Activated T-cell treated with anti-CD3 and anti-CD28 coated beads, Interleukin-2, amount 50 U/mL, for 48 hours (primary cell): Measurements from ENCODE around the gene MCEMP1.

Experiments
- DNase-seq, 2 experiments: peaks; one replicate each; pipeline ENCODE4 v3.0.0-alpha.2; 2020

MCEMP1 gene

GRCh38 chr19:7672522-7672921 lies 4.4 kb upstream of the MCEMP1 start:
- DNase-seq, result no peak

GRCh38 chr19:7674010-7675005 lies 2.6 kb upstream of the MCEMP1 start:
- peak; percentile 59 to 67 for DNase-seq

DNA sequence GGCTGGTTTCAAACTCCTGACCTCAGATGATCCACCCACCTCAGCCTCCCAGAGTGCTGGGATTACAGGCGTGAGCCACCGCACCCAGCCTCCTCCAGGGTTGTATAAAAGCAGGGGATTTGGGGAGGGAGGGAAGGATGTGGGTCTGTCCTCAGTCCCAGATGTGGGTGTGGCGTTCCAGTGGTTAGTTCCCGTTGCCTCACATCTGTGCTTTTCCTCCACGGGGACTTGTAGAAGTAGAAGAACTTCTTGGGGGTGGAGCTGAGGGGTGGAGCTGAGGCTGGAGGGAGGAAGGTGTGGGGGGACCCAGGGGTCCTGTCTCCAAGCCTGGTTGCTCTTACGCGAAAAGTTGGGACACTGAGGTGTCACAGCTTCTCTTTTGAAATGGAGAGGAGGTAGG lies 514 bp upstream of the MCEMP1 start:
- DNase-seq, result no peak

GRCh38 chr19:7677669-7678311 lies 900 bp downstream of the MCEMP1 start:
- DNase-seq, result no peak

GRCh38 chr19:7678971-7679751 lies 2.3 kb downstream of the MCEMP1 start:
- DNase-seq, result peak; percentile 68 to 79

- no peak for DNase-seq
Observed at GRCh38 chr19:7679771-7680605, 3.1 kb downstream of the MCEMP1 start.

DNA sequence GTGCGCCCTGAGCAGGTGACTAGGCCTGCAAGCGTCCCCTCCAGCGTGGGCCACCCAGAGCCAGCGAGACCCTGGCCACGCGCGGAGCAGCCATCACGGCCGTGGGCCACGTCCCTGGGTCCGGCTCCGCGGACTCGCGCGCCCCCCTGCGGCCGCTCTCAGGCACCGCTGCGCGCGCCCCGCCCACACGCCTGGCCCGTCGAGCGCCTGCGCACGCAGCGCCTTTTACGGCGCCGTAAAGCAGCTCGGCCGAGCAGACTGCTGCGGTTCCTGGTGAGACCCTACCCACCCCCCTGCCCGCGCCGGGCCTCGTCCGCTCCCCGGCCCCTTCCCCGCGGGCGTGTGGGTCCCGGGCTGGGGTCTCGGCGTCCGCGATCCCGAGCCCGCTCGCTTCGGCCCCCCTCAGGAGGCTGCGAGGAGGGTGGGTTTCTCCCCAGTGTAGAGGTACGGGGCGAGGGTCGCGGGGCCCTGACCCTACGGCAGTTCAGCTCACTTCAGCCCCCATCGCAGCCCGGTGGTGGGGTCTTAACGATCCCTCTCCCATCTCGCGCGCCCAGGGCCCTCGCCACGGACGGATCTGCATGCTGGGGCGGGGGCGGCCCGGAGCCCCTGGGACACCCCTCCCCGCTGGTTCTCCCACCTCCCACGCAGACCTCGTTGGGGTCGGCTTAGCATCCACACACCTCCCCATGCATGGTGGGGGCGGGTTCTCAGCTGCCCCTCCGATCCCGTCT lies 3.9 kb downstream of the MCEMP1 start, which contains the start of gene TRAPPC5:
TRAPPC5 (plus strand) TSS at position 228 of the 734 bp plus-strand sequence. CDS start 1,421 bp downstream, outside the sequence.
- DNase-seq, result peak; percentile 89 to 93

DNA sequence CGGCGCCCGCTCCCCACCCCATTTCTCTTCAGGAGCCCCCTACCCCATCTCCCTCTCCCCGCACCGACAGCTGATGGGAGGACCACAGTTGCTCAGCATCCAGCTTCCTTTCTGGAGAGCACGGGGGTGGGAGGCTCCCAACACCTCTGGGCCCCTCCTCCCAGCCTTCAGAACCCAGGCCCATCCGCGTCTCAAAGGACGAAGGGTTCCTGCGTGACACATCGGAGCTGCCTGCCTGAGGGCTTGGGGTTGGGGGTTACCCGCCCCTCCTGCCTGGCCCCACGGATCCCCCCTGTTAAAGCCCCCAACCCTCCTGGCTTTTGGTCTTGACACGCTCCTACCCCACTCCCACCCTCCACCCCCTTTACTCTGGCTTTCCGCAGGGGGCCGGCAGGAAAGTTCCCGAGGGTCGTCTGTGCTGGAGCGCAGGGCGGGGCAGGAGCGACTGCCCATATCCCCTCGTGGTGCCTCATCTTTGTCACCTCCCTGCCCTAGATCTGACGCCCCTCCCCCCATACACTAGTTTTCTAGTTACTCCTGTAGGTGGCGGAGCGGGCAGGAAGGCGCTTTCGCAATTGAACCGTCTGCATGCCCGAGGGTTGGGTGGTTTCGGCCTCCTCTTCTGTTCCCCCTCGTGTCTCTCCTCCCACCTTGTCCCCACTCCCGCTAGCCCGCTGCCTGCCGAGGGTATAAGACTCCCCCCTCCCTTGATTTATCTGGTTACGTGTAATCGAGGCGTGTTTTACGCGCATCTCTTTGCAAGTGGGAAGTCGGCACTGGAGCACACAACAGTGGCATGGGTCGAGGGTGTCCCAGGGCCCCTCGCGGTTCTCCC lies 4.7 kb downstream of the MCEMP1 start:
- peak; percentile 89 to 90 for DNase-seq

GRCh38 chr19:7682175-7682855 lies 5.4 kb downstream of the MCEMP1 start:
- DNase-seq, result no peak

DNA sequence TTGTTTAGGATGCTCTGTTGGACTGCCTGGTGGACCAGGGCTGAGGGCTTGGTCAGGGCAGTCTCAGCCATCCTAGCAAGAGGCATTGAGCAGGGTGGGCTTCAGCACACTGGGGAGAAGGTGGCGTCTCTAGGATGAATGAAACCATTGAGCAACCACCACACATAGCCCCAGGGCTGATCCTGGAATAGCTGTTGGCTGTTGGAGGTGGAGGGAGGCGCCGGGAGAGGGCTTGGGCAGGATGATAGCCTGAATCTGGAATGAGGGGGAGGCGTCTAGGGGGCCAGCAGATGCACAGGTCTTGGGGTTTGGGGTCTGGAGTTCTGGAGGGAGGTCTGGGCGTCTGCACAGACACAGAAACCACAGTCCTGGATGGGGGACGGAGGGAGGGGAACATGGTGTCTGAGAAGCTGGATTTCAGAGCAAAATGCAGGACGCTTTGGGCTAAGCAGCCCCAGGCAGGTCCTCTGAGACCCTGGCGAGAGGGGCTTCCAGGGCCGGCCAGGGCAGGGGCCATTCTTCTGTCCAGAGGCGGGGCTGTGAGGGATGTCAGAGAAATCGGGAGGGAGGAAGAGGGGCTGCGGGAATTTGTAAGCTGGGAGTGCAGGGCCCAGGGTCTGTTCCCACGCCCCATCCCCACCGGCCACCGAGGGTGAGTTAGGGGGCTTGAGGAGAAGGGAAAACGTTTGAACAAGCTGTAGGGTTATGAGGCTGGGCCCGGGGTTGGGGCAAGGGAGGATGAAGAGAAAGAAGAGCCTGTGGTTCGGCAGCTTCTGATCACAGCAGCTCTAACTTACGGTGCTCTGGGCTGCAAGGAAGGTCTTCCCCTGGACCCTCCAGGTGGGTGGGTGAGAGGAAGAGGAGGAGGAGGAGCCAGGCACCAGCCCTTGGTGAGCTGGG lies 8.9 kb downstream of the MCEMP1 start:
- DNase-seq, result no peak

- no peak for DNase-seq
Observed at GRCh38 chr19:7687177-7687576, 10.3 kb downstream of the MCEMP1 start.

- no peak for DNase-seq
Observed at GRCh38 chr19:7689165-7689564, 12.3 kb downstream of the MCEMP1 start.

- peak; percentile 41 to 44 for DNase-seq
Observed at GRCh38 chr19:7690779-7691258, 13.9 kb downstream of the MCEMP1 start.

- DNase-seq, result peak in 1 of 2 experiments; percentile 43
Observed at GRCh38 chr19:7691497-7691896, 14.6 kb downstream of the MCEMP1 start.

- DNase-seq, result no peak
Observed at GRCh38 chr19:7692417-7693088, 15.7 kb downstream of the MCEMP1 start.

GRCh38 chr19:7694499-7694898 lies 17.6 kb downstream of the MCEMP1 start:
- DNase-seq, result no peak

- no peak for DNase-seq
Observed at GRCh38 chr19:7697721-7698287, 20.9 kb downstream of the MCEMP1 start.

DNA sequence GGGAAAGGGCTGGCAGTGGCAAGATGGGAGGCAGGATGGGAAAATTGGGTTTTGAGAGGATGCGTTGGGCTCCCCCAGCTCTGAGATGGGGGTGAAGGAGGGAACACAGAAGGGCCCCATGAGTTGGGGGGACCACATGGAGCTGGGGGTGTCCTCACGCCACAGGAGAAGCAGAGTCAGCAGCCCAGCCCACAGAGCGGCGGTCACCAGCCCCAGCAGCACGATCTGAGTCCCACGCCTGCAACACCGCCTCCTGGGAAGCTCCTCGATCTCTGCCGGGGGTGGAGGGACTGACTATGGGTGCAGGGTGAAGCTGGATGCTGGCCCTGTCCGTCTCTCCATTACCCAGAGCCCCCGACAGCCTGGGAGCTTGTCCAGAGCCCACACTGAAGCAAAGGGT lies 21.7 kb downstream of the MCEMP1 start:
- DNase-seq, result no peak
